ENCODE measurements around the gene CMKLR1.

The CMKLR1 gene

GRCh38 chr12:108338915-108339657 is at the start of gene CMKLR1:
TSS of gene CMKLR1 (minus strand) at chr12:108339311. CDS start at chr12:108293591, 45,720 bp downstream.
- no peak for DNase-seq (ENCODE audit: low read depth, low spot score)
- ChIA-PET CTCF (no interaction called here), POLR2A (no interaction called here)
- no peak within 1 kb of the TSS for H3K4me3 ChIP-seq (ENCODE audit: low read depth, low read length)
- TF ChIP-seq CTCF (IDR thresholded peaks at IDR 0.05; ENCODE audit: insufficient read depth, low read length, missing control alignments): no peak

- no peak overlapping the region for H3K4me3 ChIP-seq (ENCODE audit: low read depth, low read length)
- ChIA-PET POLR2A (no interaction called here), CTCF (no interaction called here)
- DNase-seq (ENCODE audit: low read depth, low spot score): no peak
- no peak for TF ChIP-seq CTCF (IDR thresholded peaks at IDR 0.05; ENCODE audit: insufficient read depth, low read length, missing control alignments)
Observed at GRCh38 chr12:108387771-108388170, 48.7 kb upstream of the CMKLR1 start.

DNA sequence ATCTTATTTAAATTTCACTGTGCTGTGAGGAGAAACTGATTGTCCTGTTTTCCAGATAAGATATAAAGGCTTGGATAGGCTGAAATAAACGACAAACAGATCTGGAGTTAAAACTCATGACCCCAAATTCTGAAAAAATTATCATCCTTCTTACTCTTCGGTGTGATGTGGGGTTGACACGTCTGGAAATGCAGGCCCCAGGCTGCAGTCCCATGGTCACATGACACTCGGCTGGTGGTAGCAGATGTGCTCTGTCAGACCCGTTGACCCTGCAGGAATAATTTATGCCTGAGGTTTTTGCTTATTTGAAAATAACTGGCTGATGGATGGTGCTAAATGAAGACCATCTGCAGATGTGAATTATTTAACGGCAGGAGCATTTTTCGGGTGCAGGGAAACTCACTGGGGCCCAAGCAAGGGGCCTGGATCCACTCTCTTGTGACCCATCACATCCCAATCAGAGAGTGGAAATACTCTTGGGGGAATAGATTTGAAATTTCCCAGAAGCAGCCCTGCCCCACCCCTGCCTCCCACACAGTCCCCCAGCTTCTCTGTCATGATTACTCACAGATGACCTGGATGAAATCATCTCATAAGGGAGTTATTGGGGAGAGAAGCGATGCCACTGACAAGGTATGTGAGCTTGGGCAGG is 47.7 kb upstream of the CMKLR1 start:
- no peak for TF ChIP-seq CTCF (IDR thresholded peaks at IDR 0.05; ENCODE audit: insufficient read depth, low read length, missing control alignments)
- DNase-seq (ENCODE audit: low read depth, low spot score): no peak
- no peak overlapping the region for H3K4me3 ChIP-seq (ENCODE audit: low read depth, low read length)
- ChIA-PET CTCF (no interaction called here), POLR2A (no interaction called here)

DNA sequence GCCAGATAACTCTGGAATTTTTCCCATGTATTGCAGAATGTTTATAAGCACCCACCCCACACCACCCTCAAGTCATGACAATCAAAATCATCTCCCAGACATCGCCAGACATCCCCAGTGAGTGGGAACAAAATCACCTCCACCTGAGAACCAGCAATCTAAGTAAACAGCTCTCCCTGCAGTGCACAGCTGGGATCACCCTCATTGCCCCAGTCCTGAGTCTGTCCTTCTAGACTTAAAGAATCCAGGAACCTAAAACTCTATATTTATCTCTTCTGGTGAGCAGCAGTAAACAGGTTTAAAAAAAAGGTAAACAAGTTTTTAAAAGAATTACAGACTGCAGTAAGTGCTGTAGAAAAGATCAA is 43.3 kb upstream of the CMKLR1 start:
- POLR2A ChIA-PET: no interaction called here
- CTCF ChIA-PET: no interaction called here

DNA sequence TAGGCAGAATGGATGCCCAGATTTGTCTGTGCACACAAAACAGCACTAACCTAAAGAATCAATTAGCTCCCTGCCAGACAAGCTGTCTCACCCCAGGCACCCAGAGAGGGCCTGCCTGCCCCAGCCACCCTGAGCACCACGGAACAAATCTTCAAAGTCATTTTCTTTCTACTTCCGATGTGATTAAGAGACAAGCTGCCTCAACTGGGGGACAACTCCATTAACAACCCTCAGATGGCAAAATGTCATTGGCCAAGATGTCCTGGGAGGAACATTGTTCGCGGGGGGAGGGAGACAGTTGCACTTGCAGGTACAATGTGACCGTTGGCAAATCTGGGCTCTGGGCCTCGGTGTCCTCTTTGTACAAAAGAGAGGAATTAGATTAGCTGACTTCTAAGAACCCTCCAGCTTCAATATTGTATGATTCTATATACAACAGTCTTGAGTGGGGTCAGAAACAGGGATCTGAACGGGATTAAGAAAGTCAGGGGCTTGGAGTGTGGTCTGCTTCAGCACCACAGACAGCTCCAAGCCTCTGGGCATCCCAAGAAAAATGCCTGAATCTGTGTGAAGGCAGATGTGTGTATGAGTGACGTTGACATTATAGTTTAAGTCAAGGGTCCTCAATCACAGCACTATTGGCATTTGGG is 42.8 kb upstream of the CMKLR1 start:
- no peak for TF ChIP-seq CTCF (IDR thresholded peaks at IDR 0.05; ENCODE audit: insufficient read depth, low read length, missing control alignments)
- POLR2A ChIA-PET: no interaction called here
- H3K4me3 ChIP-seq (ENCODE audit: low read depth, low read length): no peak overlapping the region
- CTCF ChIA-PET: no interaction called here
- DNase-seq (ENCODE audit: low read depth, low spot score): no peak

More for the DNA sequence above, 43.3 kb upstream of the CMKLR1 start:
- TF ChIP-seq CTCF (IDR thresholded peaks at IDR 0.05; ENCODE audit: insufficient read depth, low read length, missing control alignments): no peak
- H3K4me3 ChIP-seq (ENCODE audit: low read depth, low read length): no peak overlapping the region
- DNase-seq (ENCODE audit: low read depth, low spot score): no peak

DNA sequence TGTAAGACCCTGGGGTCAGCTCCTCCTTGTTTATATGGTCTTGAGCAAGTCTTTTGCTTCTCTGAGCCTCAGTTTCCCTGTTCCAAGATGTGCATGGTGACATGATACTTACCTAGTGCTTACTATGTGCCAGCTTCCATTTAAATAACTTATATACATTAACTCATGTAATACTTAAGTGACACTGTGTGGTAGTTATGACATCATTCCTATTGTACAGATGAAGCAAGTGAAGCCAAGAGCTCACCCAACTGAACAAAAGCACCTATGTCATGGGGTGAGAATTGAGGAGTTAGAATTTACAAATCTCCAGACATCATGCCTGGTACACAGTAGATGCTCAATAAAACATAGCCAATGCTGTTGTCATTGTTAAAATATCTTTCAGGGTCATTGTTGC is 41.3 kb upstream of the CMKLR1 start:
- POLR2A ChIA-PET: no interaction called here
- H3K4me3 ChIP-seq (ENCODE audit: low read depth, low read length): no peak overlapping the region
- no peak for TF ChIP-seq CTCF (IDR thresholded peaks at IDR 0.05; ENCODE audit: insufficient read depth, low read length, missing control alignments)
- no peak for DNase-seq (ENCODE audit: low read depth, low spot score)
- CTCF ChIA-PET: no interaction called here
